HG02798 (cell line): ENCODE measurements around the gene KIF3B.
"Not testable (repeated sequence)": the region's sequence is repeated elsewhere in the genome, so short reads cannot be mapped to it uniquely, and the experiment has no call there.

ENCODE experiments used
- ATAC-seq: cut with Tn5 transposase; IDR thresholded peaks from one replicate; pipeline ENCODE4 v1.9.1; 2021; ENCODE audit warnings: mild to moderate bottlenecking; ENCODE audit not compliant: unreplicated experiment, poor library complexity

Gene KIF3B

DNA sequence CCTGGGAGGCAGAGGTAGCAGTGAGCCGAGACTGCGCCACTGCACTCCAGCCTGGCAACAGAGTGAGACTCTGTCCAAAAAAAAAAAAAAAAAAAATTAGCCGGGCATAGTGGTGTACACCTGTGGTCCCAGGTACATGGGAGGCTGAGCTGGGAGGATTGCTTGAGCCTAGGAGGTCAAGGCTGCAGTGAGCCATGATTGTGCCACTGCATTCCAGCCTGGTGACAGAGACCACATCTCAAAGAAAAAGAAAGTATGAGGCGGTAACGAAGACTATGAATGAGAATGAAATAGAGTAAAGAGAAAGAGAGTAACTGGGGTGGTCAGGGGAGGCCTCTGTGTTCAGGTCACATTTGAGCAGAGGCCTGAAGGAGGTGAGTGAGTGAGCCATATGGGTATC lies 31.2 kb upstream of the KIF3B start:
- ATAC-seq = not testable (repeated sequence)

- no peak for ATAC-seq
These were observed 29.4 kb upstream of the KIF3B start for GRCh38 chr20:32248043-32248442.

GRCh38 chr20:32249030-32249738 lies 28.3 kb upstream of the KIF3B start:
- ATAC-seq = no peak

- ATAC-seq = no peak
These were observed 26.0 kb upstream of the KIF3B start for GRCh38 chr20:32251470-32251869.

GRCh38 chr20:32252189-32252588 lies 25.3 kb upstream of the KIF3B start:
- no peak for ATAC-seq

DNA sequence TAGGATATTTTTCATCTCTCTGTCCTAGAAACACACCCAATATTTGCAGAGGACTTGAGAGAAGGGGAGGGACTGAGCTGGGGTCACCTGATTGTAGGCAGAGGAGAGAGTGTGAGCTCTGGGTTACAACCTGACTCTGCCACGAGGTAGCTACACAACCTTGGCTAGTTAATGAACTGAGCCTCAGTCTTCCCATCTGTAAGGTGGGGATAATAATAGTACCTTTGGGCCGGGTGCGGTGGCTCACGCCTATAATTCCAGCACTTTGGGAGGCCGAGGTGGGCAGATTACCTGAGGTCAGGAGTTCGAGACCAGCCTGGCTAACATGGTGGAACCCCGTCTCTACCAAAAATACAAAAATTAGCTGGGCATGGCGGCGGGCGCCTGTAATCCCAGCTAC lies 16.5 kb upstream of the KIF3B start:
- ATAC-seq = not testable (repeated sequence)

DNA sequence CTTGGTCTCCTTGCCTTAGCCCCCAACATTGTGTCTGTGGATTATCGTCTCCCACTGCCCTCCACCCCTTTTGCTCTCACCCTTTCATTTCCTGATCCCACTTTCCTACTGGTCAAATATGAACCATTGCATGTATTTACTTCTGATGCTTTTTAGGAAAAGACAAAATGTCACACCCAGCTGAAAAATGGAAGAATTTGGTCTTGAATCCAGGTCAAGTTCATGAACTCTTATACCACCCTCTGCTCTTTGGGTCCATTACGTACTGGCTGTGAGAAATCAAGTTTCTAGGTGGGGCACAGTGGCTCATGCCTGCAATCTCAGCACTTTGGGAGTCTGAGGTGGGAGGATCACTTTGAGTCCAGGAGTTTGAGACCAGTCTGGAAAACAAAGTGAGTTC lies 15.8 kb upstream of the KIF3B start:
- ATAC-seq = no peak

- no peak for ATAC-seq
These were observed 14.0 kb upstream of the KIF3B start for GRCh38 chr20:32263398-32263954.

DNA sequence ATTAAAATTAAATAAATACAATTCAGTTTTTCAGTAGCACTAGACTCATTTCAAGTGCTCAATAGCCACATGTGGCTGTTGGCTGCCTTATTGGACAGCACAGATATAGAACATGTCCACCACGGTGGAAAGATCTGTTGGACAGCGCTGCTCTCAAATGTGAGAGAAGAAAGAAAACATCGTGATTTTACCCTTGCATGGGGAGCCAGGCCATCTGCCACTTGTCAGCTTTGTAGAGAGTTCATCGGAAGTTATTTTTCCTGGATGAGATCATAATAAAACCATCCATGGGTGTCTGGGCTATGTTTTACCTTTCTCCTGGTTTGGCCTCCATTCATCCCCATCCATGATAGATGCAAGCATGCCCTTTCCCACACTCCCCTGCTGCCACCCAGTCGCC lies 5.8 kb upstream of the KIF3B start:
- ATAC-seq = no peak

DNA sequence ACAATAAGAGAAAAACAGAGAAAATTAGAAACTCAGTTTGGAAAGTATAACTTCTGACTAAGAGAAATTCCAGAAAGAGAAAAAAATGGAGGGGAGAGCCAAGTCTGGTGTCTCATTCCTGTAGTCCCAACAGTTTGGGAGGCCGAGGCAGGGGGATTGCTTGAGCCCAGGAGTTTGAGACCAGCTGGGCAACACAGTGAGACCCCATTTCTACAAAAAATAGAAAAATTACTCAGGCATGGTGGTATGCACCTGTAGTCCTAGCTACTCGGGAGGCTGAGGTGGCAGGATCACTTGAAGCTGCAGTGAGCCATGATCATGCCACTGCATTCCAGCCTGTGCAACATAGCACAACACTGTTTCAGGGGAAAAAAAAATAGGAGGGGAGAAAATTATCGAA lies 3.1 kb upstream of the KIF3B start:
- ATAC-seq = no peak

DNA sequence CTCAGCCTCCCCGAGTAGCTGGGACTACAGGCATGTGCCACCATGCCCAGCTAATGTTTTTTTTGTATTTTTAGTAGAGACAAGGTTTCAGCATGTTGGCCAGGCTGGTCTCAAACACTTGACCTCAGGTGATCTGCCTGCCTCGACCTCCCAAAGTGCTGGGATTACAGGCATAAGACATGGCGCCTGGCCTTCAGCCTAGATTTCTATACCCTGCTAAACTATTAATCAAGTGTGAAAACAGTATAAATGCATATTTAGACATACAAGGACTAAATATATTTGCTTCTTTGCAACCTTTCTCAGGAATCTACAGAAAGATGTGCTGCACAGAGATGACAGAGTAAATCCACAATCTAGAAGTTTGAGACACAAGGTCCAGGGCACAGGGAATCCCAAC lies 2.3 kb upstream of the KIF3B start:
- ATAC-seq = not testable (repeated sequence)

GRCh38 chr20:32278199-32278643 lies 770 bp downstream of the KIF3B start:
- ATAC-seq = peak; percentile 64

GRCh38 chr20:32281711-32282110 lies 4.3 kb downstream of the KIF3B start:
- no peak for ATAC-seq

GRCh38 chr20:32282461-32282860 lies 5.0 kb downstream of the KIF3B start:
- ATAC-seq = no peak

DNA sequence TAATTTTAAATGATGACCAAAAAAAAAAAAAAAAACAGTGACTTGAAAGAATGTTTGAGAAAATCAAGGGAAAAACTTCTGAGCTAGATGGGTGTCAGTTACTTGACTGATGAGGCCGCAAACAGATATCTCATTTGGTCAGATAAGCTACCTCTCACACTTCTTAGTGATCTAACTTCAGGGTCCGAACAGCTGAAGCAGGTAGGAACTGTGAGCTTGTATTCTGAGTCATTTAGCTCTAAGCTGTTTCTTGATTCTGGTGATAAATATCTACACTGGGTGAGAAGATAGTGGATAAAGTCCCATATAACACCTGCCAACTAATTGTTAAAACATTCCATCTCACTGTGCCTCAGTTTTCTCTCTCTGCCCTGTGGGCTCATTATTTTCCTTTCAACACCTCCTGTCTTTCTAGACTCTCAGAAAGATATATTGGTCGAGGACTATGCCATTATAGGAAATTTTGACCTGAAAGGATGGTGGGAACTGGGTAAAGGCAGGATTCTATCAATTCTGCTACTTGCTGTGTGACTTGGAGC lies 7.7 kb downstream of the KIF3B start:
- ATAC-seq = no peak

DNA sequence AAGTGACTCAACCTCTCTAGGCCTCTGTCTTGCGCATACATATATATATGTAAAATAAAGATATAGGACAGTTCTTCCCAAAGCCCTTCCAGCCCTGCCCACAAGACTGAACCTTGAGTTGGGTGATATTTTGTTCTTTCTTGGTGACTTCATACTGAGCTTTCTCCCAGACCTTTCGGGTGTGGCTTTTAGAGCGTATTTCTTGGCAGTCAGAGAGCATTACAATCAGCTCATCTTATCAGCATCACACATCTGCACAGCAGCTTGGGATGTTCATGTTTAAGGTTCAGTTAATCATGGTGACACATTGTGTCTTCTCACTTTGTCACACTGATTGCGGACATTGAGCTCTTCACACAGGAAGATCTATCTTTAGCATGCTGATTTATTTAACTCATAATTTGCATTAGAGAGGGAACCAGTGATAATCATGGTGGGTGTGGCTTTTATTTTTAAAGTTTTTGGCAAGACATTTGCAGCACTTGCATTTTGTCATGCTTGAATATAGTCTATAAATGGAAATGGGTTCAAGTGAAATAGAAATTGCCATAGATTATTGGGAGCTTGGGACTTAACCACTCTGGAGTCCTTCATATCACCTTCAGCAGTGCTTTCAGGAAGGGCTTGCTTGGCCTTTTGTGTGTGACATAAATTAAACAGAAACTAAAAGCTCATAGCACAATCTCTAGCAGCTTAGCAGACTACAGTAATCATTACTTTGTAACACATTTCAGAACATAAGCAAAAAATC lies 8.3 kb downstream of the KIF3B start:
- ATAC-seq = peak; percentile 69

DNA sequence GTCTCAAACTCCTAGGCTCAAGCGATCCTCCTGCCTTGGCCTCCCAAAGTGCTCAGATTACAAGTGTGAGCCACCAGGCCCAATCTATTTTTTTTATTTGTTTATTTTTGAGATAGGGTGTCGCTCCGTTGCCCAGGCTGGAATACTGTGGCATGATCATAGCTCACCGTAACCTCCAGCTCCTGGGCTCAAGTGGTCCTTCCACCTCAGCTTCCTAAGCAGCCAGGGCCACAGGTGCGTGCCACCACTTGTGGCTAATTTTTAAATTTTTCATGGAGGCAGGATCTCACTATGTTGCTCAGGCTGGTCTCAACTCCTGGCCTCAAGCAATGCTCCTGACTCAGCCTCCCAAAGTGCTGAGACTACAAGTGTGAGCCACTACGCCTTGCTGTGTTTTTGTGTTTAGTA lies 9.8 kb downstream of the KIF3B start:
- no peak for ATAC-seq

DNA sequence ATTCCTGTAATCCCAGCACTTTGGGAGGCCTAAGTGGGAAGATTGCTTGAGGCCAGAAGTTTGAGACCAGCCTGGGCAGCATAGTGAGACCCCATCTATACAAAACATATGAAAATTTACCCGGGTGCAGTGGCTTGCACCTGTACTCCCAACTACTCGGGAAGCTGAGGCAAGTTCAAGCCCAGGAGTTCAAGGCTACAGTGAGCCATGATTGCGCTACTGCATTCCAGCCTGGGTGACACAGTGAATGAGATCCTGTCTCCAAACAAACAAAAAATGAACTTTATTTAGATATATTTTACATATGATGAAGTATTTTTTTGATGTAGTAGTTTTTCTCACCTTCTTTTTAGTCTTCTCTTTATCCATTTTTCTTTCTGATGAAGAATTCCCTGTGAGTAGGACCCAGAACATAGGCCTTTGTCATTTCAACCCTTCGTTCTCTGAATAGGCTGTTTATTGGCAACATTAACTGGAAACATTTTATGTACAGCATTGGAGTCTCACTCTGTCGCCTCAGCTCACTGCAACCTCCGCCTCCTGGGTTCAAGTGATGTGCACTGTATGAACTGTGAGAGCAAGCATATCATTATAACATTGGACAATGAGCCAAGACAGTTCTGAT lies 10.9 kb downstream of the KIF3B start:
- ATAC-seq = no peak

GRCh38 chr20:32289299-32289660 lies 11.8 kb downstream of the KIF3B start:
- not testable (repeated sequence) for ATAC-seq

- no peak for ATAC-seq
These were observed 12.4 kb downstream of the KIF3B start for GRCh38 chr20:32289661-32290431.
